ENCODE results near the gene RPTN.
"Not testable (repeated sequence)": the region's sequence is repeated elsewhere in the genome, so short reads cannot be mapped to it uniquely, and the experiment has no call there.

The RPTN gene

GRCh38 chr1:152165286-152166077 is 6.5 kb upstream of the RPTN start:
- DNase-seq = no peak

GRCh38 chr1:152164517-152165136 is 5.6 kb upstream of the RPTN start:
- DNase-seq = no peak

GRCh38 chr1:152162792-152163463 is 3.9 kb upstream of the RPTN start:
- no peak for DNase-seq

- no peak for DNase-seq
Measured at GRCh38 chr1:152160576-152160975, 1.5 kb upstream of the RPTN start.

GRCh38 chr1:152153996-152154395 is 5.0 kb downstream of the RPTN start:
- DNase-seq = no peak

- no peak for DNase-seq
Measured at GRCh38 chr1:152151646-152152045, 7.4 kb downstream of the RPTN start.

- no peak for DNase-seq
Measured at GRCh38 chr1:152148981-152149380, 10.0 kb downstream of the RPTN start.

- DNase-seq = no peak
Measured at GRCh38 chr1:152148051-152148450, 11.0 kb downstream of the RPTN start.

GRCh38 chr1:152145769-152146168 is 13.3 kb downstream of the RPTN start:
- no peak for DNase-seq

- DNase-seq = not testable (repeated sequence)
Measured at GRCh38 chr1:152144674-152145183, 14.3 kb downstream of the RPTN start.

- DNase-seq = no peak
Measured at GRCh38 chr1:152143150-152143887, 15.7 kb downstream of the RPTN start.

- DNase-seq = no peak
Measured at GRCh38 chr1:152141971-152142584, 16.9 kb downstream of the RPTN start.

GRCh38 chr1:152137215-152137614 is 21.8 kb downstream of the RPTN start:
- no peak for DNase-seq

GRCh38 chr1:152130186-152130585 is 28.8 kb downstream of the RPTN start:
- DNase-seq = no peak

GRCh38 chr1:152127673-152128072 is 31.4 kb downstream of the RPTN start:
- no peak for DNase-seq

GRCh38 chr1:152125834-152126443 is 33.1 kb downstream of the RPTN start:
- no peak for DNase-seq

- no peak for DNase-seq
Measured at GRCh38 chr1:152118915-152119314, 40.1 kb downstream of the RPTN start.

- no peak for DNase-seq
Measured at GRCh38 chr1:152115344-152115743, 43.7 kb downstream of the RPTN start, which contains the start of gene TCHH. TCHH (minus strand) TSS chr1:152115444; CDS start chr1:152114080, 1,364 bp downstream.

GRCh38 chr1:152112885-152113432 is 46.1 kb downstream of the RPTN start:
- no peak for DNase-seq

GRCh38 chr1:152112101-152112884 is 46.7 kb downstream of the RPTN start:
- peak; percentile 15 for DNase-seq

- peak; percentile 47 for DNase-seq
Measured at GRCh38 chr1:152111515-152111968, 47.5 kb downstream of the RPTN start.

All from NCI-H146 (cell line).